Activated naive CD8-positive, alpha-beta T cell treated with anti-CD3 and anti-CD28 coated beads, Interleukin-2, amount 10 ng/mL, durations not matched to agents 7 days and 5 days (primary cell): ENCODE results near the gene KCNIP4. TPM values are rescaled to one million over a fixed set of nuclear protein-coding genes. Genes with fewer than 3 reads are reported as not detected.

ENCODE experiments used
- ATAC-seq: fragments of 150-1000 bp; cut with Tn5 transposase; one replicate; pipeline ENCODE4 v1.10.0; 2021; ENCODE audit warnings: low read depth, moderate library complexity
- POLR2A ChIA-PET: fragments of 350-600 bp; sonication (Branson Sonifier 250); formaldehyde crosslinking; loops from one replicate; lab custom pipeline; 2021; ENCODE audit warnings: antibody characterized with exemption; lab: Charles Lee
- DNase-seq: peaks from one replicate; pipeline ENCODE4 v3.0.0; 2021
- H3K27ac Mint-ChIP-seq: one replicate; pipeline ENCODE4 v1.8.0; 2022; ENCODE audit warnings: mild to moderate bottlenecking, mixed read lengths
- H3K27me3 Mint-ChIP-seq: one replicate; pipeline ENCODE4 v1.8.0; 2022; ENCODE audit warnings: mild to moderate bottlenecking, moderate library complexity, mixed read lengths
- H3K36me3 Mint-ChIP-seq: one replicate; pipeline ENCODE4 v1.8.0; 2021; ENCODE audit warnings: mild to moderate bottlenecking, mixed read lengths
- H3K4me1 Mint-ChIP-seq: one replicate; pipeline ENCODE4 v1.8.0; 2021; ENCODE audit warnings: mixed read lengths
- H3K4me3 Mint-ChIP-seq: one replicate; pipeline ENCODE4 v1.8.0; 2022; ENCODE audit warnings: mild to moderate bottlenecking, moderate library complexity, mixed read lengths
- H3K9me3 Mint-ChIP-seq: one replicate; pipeline ENCODE4 v1.8.0; 2021; ENCODE audit warnings: mixed read lengths
- total RNA-seq, 2 experiments: library from RNA; stranded (reverse); gene quantifications; one replicate each; pipeline ENCODE4 v1.2.3, GENCODE V29; 2021

KCNIP4 gene
- total RNA-seq, 2 experiments from 2014 or later: not detected

GRCh38 chr4:21452931-21453330 lies 495.6 kb downstream of the KCNIP4 start:
- Mint-ChIP-seq H3K27ac (no peak overlapping the region), H3K9me3 (peaks cover 3% of the 10 kb centered on the region), H3K4me1 (no peaks in the 10 kb centered on the region), H3K4me3 (no peak overlapping the region), H3K36me3 (no peaks in the 10 kb centered on the region), H3K27me3 (no peaks in the 10 kb centered on the region)
- POLR2A ChIA-PET: no interaction called here
- no peak for ATAC-seq
- DNase-seq: no peak

GRCh38 chr4:21451032-21451431 lies 497.5 kb downstream of the KCNIP4 start:
- DNase-seq (no peak), ATAC-seq (no peak)
- Mint-ChIP-seq H3K36me3 (no peaks in the 10 kb centered on the region), H3K27ac (no peak overlapping the region), H3K27me3 (no peaks in the 10 kb centered on the region), H3K9me3 (no peaks in the 10 kb centered on the region), H3K4me1 (no peaks in the 10 kb centered on the region), H3K4me3 (no peak overlapping the region)
- POLR2A ChIA-PET: no interaction called here

DNA sequence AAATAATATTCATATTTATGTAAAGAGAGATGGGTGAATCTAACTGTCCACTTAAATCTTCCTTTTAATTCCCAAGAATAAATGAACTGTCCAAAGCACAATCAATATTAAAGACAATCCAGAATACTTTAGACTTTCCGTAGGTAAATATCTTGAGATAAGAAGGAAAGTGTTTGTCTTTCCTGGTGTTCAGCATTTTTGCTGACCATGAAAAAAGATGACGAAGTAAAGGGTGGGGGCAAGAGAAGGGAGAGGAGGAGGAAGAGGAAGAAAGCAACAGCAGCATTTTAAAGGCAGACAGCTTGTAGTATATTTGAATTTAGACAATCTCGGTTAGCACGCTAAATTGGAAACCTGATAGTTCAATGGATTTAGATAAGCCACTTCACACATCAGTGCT lies 498.2 kb downstream of the KCNIP4 start:
- POLR2A ChIA-PET: no interaction called here
- DNase-seq (no peak), ATAC-seq (no peak)
- Mint-ChIP-seq H3K27me3 (no peaks in the 10 kb centered on the region), H3K27ac (no peak overlapping the region), H3K4me3 (no peak overlapping the region), H3K36me3 (no peaks in the 10 kb centered on the region), H3K4me1 (no peaks in the 10 kb centered on the region), H3K9me3 (peaks cover 2% of the 10 kb centered on the region)

DNA sequence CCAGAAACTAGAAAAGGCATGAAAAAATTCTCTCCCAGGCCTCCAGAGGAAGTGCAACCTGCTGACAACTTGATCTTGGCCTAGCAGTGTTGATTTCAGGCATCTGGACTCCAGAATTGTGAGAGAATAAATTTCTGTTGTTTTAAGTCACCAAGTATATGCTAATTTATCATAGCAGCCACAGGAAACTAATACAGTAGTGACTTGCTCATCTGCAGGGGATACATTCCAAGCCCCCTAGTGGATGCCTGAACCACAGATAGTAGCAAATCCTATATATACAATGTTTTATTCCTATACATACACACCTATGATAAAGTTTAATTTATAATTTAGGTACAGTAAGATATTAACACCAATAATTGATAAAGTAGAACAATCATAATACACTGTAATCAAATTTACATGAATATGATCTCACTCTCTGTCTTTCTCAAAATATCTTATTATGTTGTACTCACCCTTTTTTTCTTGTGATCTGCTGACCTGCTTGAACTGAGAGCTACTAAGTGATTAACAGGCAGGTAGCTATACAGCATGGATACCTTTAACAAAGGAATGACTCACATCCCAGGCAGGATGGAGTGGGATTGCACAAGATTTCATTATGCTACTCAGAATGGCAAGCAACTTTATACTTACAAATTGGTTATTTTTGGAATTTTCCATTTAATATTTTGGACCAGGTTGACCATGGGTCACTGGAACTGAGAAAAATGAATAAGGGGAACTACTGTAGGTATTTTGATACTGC lies 501.1 kb downstream of the KCNIP4 start:
- Mint-ChIP-seq H3K36me3 (no peaks in the 10 kb centered on the region), H3K4me1 (no peaks in the 10 kb centered on the region), H3K27ac (no peak overlapping the region), H3K9me3 (peaks cover 4% of the 10 kb centered on the region), H3K4me3 (no peak overlapping the region), H3K27me3 (no peaks in the 10 kb centered on the region)
- DNase-seq: no peak
- POLR2A ChIA-PET: no interaction called here
- no peak for ATAC-seq

GRCh38 chr4:21420166-21420565 lies 528.4 kb downstream of the KCNIP4 start:
- DNase-seq: no peak
- no peak overlapping the region for H3K4me3 Mint-ChIP-seq
- POLR2A ChIA-PET: no interaction called here

GRCh38 chr4:21415728-21416127 lies 532.8 kb downstream of the KCNIP4 start:
- ATAC-seq: no peak
- no peaks in the 10 kb centered on the region for H3K27me3 Mint-ChIP-seq
- POLR2A ChIA-PET: no interaction called here
- no peaks in the 10 kb centered on the region for H3K36me3 Mint-ChIP-seq
- DNase-seq: no peak
- peaks cover 3% of the 10 kb centered on the region for H3K9me3 Mint-ChIP-seq
- no peaks in the 10 kb centered on the region for H3K4me1 Mint-ChIP-seq
- H3K27ac Mint-ChIP-seq: no peak overlapping the region
- H3K4me3 Mint-ChIP-seq: no peak overlapping the region

More at GRCh38 chr4:21420166-21420565, 528.4 kb downstream of the KCNIP4 start:
- no peaks in the 10 kb centered on the region for H3K27me3 Mint-ChIP-seq
- no peaks in the 10 kb centered on the region for H3K4me1 Mint-ChIP-seq
- H3K27ac Mint-ChIP-seq: no peak overlapping the region
- H3K36me3 Mint-ChIP-seq: no peaks in the 10 kb centered on the region
- ATAC-seq: no peak
- no peaks in the 10 kb centered on the region for H3K9me3 Mint-ChIP-seq

DNA sequence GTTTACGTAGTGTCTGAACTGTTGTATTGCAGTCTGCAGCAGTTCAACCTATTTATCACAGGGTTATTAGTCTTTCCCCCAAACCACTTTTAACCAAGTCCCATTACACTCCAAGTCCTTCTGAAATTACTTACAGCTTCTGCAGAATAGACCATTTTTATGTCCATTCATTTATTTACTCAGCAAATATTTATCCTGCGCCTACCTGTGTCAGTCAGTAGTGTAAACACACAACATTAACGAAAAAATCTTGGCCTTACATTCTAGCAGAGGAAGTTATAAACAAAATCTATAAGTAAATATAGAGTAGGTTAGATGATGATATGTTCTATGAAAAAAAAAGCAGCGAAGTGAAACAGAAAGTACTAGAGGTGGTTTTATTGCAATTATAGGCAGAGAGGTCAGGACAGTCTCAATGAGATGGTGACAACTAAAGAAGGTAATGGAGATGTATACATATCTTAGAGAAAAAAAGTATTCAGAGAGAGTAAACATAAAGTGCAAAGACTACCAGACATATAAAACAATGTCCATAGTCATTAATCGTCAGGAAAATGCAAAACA lies 534.7 kb downstream of the KCNIP4 start:
- POLR2A ChIA-PET: no interaction called here
- Mint-ChIP-seq H3K4me3 (no peak overlapping the region), H3K36me3 (no peaks in the 10 kb centered on the region), H3K9me3 (peaks cover 6% of the 10 kb centered on the region), H3K27me3 (no peaks in the 10 kb centered on the region), H3K27ac (no peak overlapping the region), H3K4me1 (no peaks in the 10 kb centered on the region)
- DNase-seq (no peak), ATAC-seq (no peak)

GRCh38 chr4:21411086-21411485 lies 537.5 kb downstream of the KCNIP4 start:
- Mint-ChIP-seq H3K27ac (no peak overlapping the region), H3K36me3 (no peaks in the 10 kb centered on the region), H3K9me3 (peaks cover 8% of the 10 kb centered on the region), H3K4me3 (no peak overlapping the region), H3K27me3 (no peaks in the 10 kb centered on the region), H3K4me1 (no peaks in the 10 kb centered on the region)
- POLR2A ChIA-PET: no interaction called here
- no peak for ATAC-seq
- no peak for DNase-seq

DNA sequence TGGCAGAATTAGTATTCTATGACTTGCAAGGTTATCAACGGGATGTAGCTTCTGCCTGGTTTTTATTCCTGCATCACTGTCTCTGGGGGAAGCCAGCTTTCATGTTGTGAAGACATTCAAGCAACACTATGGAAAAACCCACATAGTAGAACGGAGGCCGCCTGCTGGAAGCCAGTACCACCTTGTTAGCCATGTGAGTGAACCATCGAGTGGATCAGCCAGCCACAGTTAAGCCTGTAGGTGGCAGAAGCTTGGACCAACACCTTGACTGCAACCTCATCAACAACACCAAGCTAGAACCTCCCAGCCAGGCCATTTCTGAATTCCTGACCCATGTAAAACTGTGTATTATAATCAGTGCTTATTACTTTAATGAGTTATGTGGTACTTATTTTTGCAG lies 538.2 kb downstream of the KCNIP4 start:
- Mint-ChIP-seq H3K27ac (no peak overlapping the region), H3K4me3 (no peak overlapping the region), H3K36me3 (no peaks in the 10 kb centered on the region), H3K27me3 (no peaks in the 10 kb centered on the region), H3K9me3 (peaks cover 8% of the 10 kb centered on the region), H3K4me1 (no peaks in the 10 kb centered on the region)
- POLR2A ChIA-PET: no interaction called here
- no peak for DNase-seq
- no peak for ATAC-seq

DNA sequence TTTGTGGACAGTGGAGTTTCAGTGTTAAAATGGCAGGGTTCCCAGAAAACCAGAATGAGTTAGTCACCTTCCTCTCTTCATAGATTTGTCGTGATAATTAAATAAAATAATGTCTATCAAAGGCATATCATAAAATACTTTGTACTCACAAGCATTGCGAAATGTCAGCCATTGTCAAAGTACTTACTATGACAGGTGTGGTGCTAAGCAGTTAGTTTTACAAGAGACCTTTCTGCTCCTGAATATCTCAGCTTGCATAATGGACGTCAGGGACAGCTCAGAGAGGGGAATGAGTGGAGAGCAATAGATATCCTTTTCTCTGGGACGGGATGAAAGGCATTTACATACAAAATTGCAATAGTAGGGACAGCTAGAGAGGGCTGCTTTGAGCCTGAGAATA lies 560.9 kb downstream of the KCNIP4 start:
- no peaks in the 10 kb centered on the region for H3K36me3 Mint-ChIP-seq
- peaks cover 2% of the 10 kb centered on the region for H3K9me3 Mint-ChIP-seq
- no peaks in the 10 kb centered on the region for H3K27me3 Mint-ChIP-seq
- H3K4me1 Mint-ChIP-seq: no peaks in the 10 kb centered on the region
- DNase-seq: no peak
- H3K27ac Mint-ChIP-seq: no peak overlapping the region
- H3K4me3 Mint-ChIP-seq: no peak overlapping the region
- no peak for ATAC-seq
- POLR2A ChIA-PET: no interaction called here

DNA sequence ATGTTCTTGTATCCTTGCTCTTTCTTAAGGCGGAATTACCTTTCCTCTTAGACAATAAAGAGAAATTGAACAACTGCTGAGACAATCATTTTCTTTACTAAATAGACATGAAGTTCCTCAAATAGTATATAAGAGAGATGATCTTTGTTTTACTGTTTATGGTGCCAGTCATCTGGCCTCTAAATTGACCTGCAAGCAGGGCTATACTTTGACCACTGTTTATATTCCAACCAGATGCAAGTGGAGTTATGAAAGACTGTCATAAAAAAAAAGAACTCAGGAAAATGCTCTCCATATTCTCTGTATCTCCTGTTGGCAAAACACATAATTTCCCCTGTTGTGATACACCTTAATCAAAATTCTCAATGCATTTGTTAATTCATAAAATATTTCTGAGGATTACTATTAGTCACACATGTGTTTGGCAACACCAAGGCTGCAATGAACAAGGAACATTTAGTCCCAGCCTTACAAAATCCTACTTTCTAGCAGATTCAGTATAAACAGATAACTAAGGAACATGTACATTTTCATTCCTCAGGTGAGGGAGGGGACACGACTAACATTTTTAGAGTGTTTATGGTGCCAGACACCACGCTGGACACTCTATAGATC lies 562.3 kb downstream of the KCNIP4 start:
- Mint-ChIP-seq H3K36me3 (no peaks in the 10 kb centered on the region), H3K9me3 (peaks cover 2% of the 10 kb centered on the region), H3K4me1 (no peaks in the 10 kb centered on the region), H3K27ac (no peak overlapping the region), H3K4me3 (no peak overlapping the region), H3K27me3 (no peaks in the 10 kb centered on the region)
- POLR2A ChIA-PET: no interaction called here
- DNase-seq (no peak), ATAC-seq (no peak)

GRCh38 chr4:21385706-21386105 lies 562.9 kb downstream of the KCNIP4 start:
- H3K27ac Mint-ChIP-seq: no peak overlapping the region
- POLR2A ChIA-PET: no interaction called here
- ATAC-seq (no peak), DNase-seq (no peak)
- H3K4me1 Mint-ChIP-seq: no peaks in the 10 kb centered on the region
- no peaks in the 10 kb centered on the region for H3K36me3 Mint-ChIP-seq
- no peaks in the 10 kb centered on the region for H3K27me3 Mint-ChIP-seq
- H3K9me3 Mint-ChIP-seq: peaks cover 2% of the 10 kb centered on the region
- no peak overlapping the region for H3K4me3 Mint-ChIP-seq

DNA sequence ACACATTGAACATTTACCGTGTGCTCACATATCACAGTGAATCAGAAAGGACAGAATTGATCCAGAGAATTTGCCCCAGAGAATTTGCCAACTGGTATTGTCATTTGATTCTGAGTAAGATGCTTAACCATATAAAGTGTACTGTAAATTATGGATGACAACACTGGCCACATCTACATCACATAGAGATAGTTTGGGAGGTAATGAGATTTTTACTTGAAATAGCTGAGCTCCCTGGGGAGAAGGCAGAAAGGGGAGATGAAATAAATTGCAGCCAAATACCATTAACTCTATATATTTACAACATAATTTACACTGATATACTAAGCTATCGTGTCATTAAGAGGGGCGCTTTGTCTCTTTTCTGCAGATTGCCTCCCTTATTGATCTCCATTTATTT lies 564.0 kb downstream of the KCNIP4 start:
- POLR2A ChIA-PET: no interaction called here
- no peak for ATAC-seq
- no peak for DNase-seq
- H3K4me1 Mint-ChIP-seq: no peaks in the 10 kb centered on the region
- H3K27ac Mint-ChIP-seq: no peak overlapping the region
- H3K27me3 Mint-ChIP-seq: no peaks in the 10 kb centered on the region
- H3K36me3 Mint-ChIP-seq: no peaks in the 10 kb centered on the region
- no peaks in the 10 kb centered on the region for H3K9me3 Mint-ChIP-seq
- no peak overlapping the region for H3K4me3 Mint-ChIP-seq

DNA sequence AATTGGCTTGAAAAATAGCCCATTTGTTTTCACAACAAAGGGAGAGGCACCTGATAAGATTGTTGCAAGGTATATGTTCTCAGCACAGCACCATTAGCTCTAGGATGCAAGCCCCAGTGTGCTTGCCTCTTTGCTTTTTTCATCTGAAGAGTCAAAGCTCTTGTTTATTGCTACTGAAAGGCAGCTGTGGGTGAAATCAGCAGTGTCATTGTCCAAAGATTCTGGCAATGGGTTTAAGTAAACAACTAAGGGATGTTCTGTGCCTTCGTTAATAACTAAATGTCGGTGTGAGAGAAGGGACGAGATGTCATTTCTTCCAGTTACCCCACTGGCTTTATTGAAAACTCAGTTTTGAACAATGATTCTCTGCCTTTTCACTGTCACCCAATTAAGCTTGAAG lies 567.7 kb downstream of the KCNIP4 start:
- DNase-seq (no peak), ATAC-seq (no peak)
- Mint-ChIP-seq H3K4me1 (no peaks in the 10 kb centered on the region), H3K27me3 (no peaks in the 10 kb centered on the region), H3K36me3 (no peaks in the 10 kb centered on the region), H3K27ac (no peak overlapping the region), H3K9me3 (peaks cover 5% of the 10 kb centered on the region), H3K4me3 (no peak overlapping the region)
- POLR2A ChIA-PET: no interaction called here
